HepG2 (cell line): ENCODE data around the gene ABCB6. TPM values are rescaled to one million over a fixed set of nuclear protein-coding genes. Genes with fewer than 3 reads are reported as not detected.

ENCODE experiments used
- CTCF ChIP-seq: sonication (generic); formaldehyde crosslinking; IDR thresholded peaks from 2 replicates; pipeline ENCODE4 v1.5.0; 2020; ENCODE audit warnings: mild to moderate bottlenecking, missing genetic modification reagents, moderate library complexity
- EHMT2 ChIP-seq: fragments of 200-600 bp; sonication (generic); IDR thresholded peaks from 2 replicates; pipeline ENCODE4 v1.7.0; 2017; ENCODE audit warnings: antibody characterized with exemption, low read depth, low read length, borderline replicate concordance
- ELF3 ChIP-seq: IDR thresholded peaks from 2 replicates; pipeline ENCODE4 v1.6.1; 2016; ENCODE audit warnings: missing genetic modification reagents, missing compliant biosample characterization
- GTF3A ChIP-seq: sonication (generic); formaldehyde crosslinking; conservative IDR thresholded peaks from 2 replicates; pipeline ENCODE4 v1.4.0; 2020; ENCODE audit warnings: mild to moderate bottlenecking, missing genetic modification reagents
- HMG20B ChIP-seq: conservative IDR thresholded peaks from 2 replicates; pipeline ENCODE4 v1.6.1; 2016; ENCODE audit warnings: missing genetic modification reagents, missing compliant biosample characterization
- ISL2 ChIP-seq: sonication (generic); formaldehyde crosslinking; IDR thresholded peaks from 2 replicates; pipeline ENCODE4 v1.5.0; 2020; ENCODE audit warnings: missing genetic modification reagents
- NAIF1 ChIP-seq: sonication (generic); formaldehyde crosslinking; IDR thresholded peaks from 2 replicates; pipeline ENCODE4 v1.5.0; 2020; ENCODE audit warnings: mild to moderate bottlenecking, missing genetic modification reagents, borderline replicate concordance
- NFIC ChIP-seq: IDR thresholded peaks from 2 replicates; pipeline ENCODE4 v1.6.1; 2012; ENCODE audit warnings: mild to moderate bottlenecking, low read length, inconsistent platforms
- NPAS2 ChIP-seq: sonication (generic); formaldehyde crosslinking; IDR thresholded peaks from 2 replicates; pipeline ENCODE4 v1.8.0; 2022; ENCODE audit warnings: mild to moderate bottlenecking, missing genetic modification reagents, borderline replicate concordance
- POLR2G ChIP-seq: fragments of 200-400 bp; formaldehyde crosslinking; IDR thresholded peaks from 2 replicates; pipeline ENCODE4 v1.6.1; 2018; ENCODE audit warnings: mild to moderate bottlenecking, low read depth, low read length, moderate library complexity
- PTBP1 ChIP-seq: fragments of 200-400 bp; formaldehyde crosslinking; IDR thresholded peaks from 2 replicates; pipeline ENCODE4 v1.6.1; 2018; ENCODE audit warnings: low read length, low read depth; ENCODE audit not compliant: poor library complexity, severe bottlenecking
- SMARCE1 ChIP-seq: fragments of 450-650 bp; IDR thresholded peaks from 2 replicates; pipeline ENCODE4 v1.6.1; 2017; ENCODE audit warnings: borderline replicate concordance
- SPEN ChIP-seq: sonication (generic); formaldehyde crosslinking; IDR thresholded peaks from 2 replicates; pipeline ENCODE4 v1.5.1; 2020; ENCODE audit warnings: low read depth, mild to moderate bottlenecking, missing genetic modification reagents
- SRY ChIP-seq: sonication (generic); formaldehyde crosslinking; IDR thresholded peaks from 2 replicates; pipeline ENCODE4 v1.8.0; 2022; ENCODE audit warnings: mild to moderate bottlenecking, missing genetic modification reagents
- U2AF2 ChIP-seq: fragments of 200-400 bp; formaldehyde crosslinking; IDR thresholded peaks from 2 replicates; pipeline ENCODE4 v1.6.1; 2017; ENCODE audit warnings: low read depth, mild to moderate bottlenecking, low read length
- ZNF296 ChIP-seq: sonication (generic); formaldehyde crosslinking; conservative IDR thresholded peaks from 2 replicates; pipeline ENCODE4 v1.5.0; 2020; ENCODE audit warnings: mild to moderate bottlenecking, missing genetic modification reagents
- ZNF329 ChIP-seq: sonication (generic); formaldehyde crosslinking; IDR thresholded peaks from 2 replicates; pipeline ENCODE4 v1.9.0; 2021; ENCODE audit warnings: low read depth, mild to moderate bottlenecking, missing genetic modification reagents
- ZNF563 ChIP-seq: sonication (generic); formaldehyde crosslinking; IDR thresholded peaks from 2 replicates; pipeline ENCODE4 v1.8.0; 2022; ENCODE audit warnings: mild to moderate bottlenecking, moderate library complexity, missing genetic modification reagents
- ZNF691 ChIP-seq: sonication (generic); formaldehyde crosslinking; IDR thresholded peaks from 2 replicates; pipeline ENCODE4 v1.4.0; 2020; ENCODE audit warnings: missing genetic modification reagents, low read depth, mild to moderate bottlenecking, borderline replicate concordance
- ZNF720 ChIP-seq: sonication (generic); formaldehyde crosslinking; IDR thresholded peaks from 2 replicates; pipeline ENCODE4 v1.4.0; 2020; ENCODE audit warnings: missing genetic modification reagents
- ZNF749 ChIP-seq: sonication (generic); formaldehyde crosslinking; IDR thresholded peaks from 2 replicates; pipeline ENCODE4 v1.8.0; 2022; ENCODE audit warnings: mild to moderate bottlenecking, missing genetic modification reagents, moderate library complexity, borderline replicate concordance
- ZNF75D ChIP-seq: sonication (generic); formaldehyde crosslinking; IDR thresholded peaks from 2 replicates; pipeline ENCODE4 v1.8.1; 2023; ENCODE audit warnings: missing genetic modification reagents, mild to moderate bottlenecking, borderline replicate concordance
- polyA plus RNA-seq, 8 experiments: library from polyadenylated mRNA; depleted of rRNA in 3 of 8; stranded (reverse) in 7 of 8; unstranded in 1 of 8; fragments of >200 nt; fragmentation: Illumina TruSeq in 4 of 8; extraction: Trizol in 4 of 8; gene quantifications; 2 replicates each; pipeline versions ENCODE4 v1.2.1 to v1.2.3, GENCODE V29; 2011 to 2016; ENCODE audit warnings: low read depth in 4 of 8, missing spikeins in 1 of 8, mixed read lengths in 1 of 8; ENCODE audit not compliant: insufficient read depth in 1 of 8
- total RNA-seq, 5 experiments: library from RNA; depleted of rRNA; stranded (reverse); fragments of >200 nt; fragmentation: Illumina TruSeq; extraction: Trizol; gene quantifications; 2 replicates each; pipeline ENCODE4 v1.2.3, GENCODE V29; 2016; ENCODE audit warnings: low read depth in 1 of 5
- TF ChIP-seq, protein P1 (sequence below): sonication (generic); formaldehyde crosslinking; IDR thresholded peaks from 2 replicates; pipeline ENCODE4 v1.8.1; 2023; ENCODE audit warnings: mild to moderate bottlenecking, moderate library complexity, missing genetic modification reagents
- TF ChIP-seq, protein P2 (sequence below): sonication (generic); formaldehyde crosslinking; IDR thresholded peaks from 2 replicates; pipeline ENCODE4 v1.8.0; 2022; ENCODE audit warnings: mild to moderate bottlenecking, missing genetic modification reagents
- TF ChIP-seq, protein P3 (sequence below): IDR thresholded peaks from 2 replicates; pipeline ENCODE4 v1.6.1; 2012; ENCODE audit warnings: inconsistent platforms

Gene ABCB6
- total and polyA plus RNA-seq, 2 of the 13 experiments (the other 11 are each of a cell fraction or from before 2014, with no cell fraction given) = 91.1 to 137 TPM

- TF ChIP-seq ZNF563 (CRISPR knock-in tag) = peak; percentile 73
- peak; percentile 56; the same call in 1 of the 2 replicates for TF ChIP-seq ZNF691 (CRISPR knock-in tag)
- TF ChIP-seq EHMT2 = no peak
- TF ChIP-seq CTCF (CRISPR knock-in tag) = peak; percentile 6; the same call in 1 of the 2 replicates
- peak; percentile 77 for TF ChIP-seq POLR2G
- no peak for TF ChIP-seq ZNF296
- 0 out of 2 replicates have a peak, but pooled peaks have one; percentile 74 for TF ChIP-seq GTF3A (CRISPR knock-in tag)
- TF ChIP-seq SPEN (CRISPR knock-in tag) = peak; percentile 22; the same call in 1 of the 2 replicates
- no peak for TF ChIP-seq U2AF2
- TF ChIP-seq ZNF329 (CRISPR knock-in tag) = no peak
- no peak for TF ChIP-seq ZNF749 (CRISPR knock-in tag)
- TF ChIP-seq NFIC = no peak
- TF ChIP-seq, protein P1, sequence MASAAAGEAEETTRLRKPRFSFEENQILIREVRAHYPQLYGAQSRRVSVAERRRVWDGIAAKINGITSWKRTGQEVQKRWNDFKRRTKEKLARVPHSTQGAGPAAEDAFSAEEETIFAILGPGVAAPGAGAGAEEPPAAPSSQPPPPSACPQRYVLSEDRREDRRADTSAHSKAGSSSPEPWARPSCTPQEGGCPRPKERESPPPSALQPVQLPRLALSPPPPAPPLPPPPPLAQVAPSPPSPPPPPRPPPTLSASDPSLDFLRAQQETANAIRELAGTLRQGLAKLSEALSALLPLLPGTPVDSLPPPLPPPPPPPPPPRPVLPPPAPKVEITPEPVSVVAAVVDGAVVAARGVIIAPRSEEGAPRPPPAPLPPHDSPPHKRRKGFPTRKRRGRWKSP (CRISPR knock-in tag) = no peak
- no peak for TF ChIP-seq NPAS2
- TF ChIP-seq ZNF75D = no peak
- peak; percentile 57 for TF ChIP-seq PTBP1
- no peak for TF ChIP-seq NAIF1 (CRISPR knock-in tag)
- TF ChIP-seq, protein P2, sequence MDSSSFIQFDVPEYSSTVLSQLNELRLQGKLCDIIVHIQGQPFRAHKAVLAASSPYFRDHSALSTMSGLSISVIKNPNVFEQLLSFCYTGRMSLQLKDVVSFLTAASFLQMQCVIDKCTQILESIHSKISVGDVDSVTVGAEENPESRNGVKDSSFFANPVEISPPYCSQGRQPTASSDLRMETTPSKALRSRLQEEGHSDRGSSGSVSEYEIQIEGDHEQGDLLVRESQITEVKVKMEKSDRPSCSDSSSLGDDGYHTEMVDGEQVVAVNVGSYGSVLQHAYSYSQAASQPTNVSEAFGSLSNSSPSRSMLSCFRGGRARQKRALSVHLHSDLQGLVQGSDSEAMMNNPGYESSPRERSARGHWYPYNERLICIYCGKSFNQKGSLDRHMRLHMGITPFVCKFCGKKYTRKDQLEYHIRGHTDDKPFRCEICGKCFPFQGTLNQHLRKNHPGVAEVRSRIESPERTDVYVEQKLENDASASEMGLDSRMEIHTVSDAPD = 0 out of 2 replicates have a peak, but pooled peaks have one; percentile 51
- 0 out of 2 replicates have a peak, but pooled peaks have one; percentile 11 for TF ChIP-seq SRY (CRISPR knock-in tag)
- no peak for TF ChIP-seq SMARCE1
- TF ChIP-seq HMG20B (CRISPR knock-in tag) = no peak
- TF ChIP-seq ZNF720 (CRISPR knock-in tag) = no peak
- TF ChIP-seq ELF3 = no peak; the same call in 1 of the 2 replicates
- TF ChIP-seq, protein P3, sequence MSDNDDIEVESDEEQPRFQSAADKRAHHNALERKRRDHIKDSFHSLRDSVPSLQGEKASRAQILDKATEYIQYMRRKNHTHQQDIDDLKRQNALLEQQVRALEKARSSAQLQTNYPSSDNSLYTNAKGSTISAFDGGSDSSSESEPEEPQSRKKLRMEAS = peak; percentile 60
- TF ChIP-seq ISL2 (CRISPR knock-in tag) = no peak; the same call in 1 of the 2 replicates
Measured at GRCh38 chr2:219253753-219254589, 35.2 kb upstream of the ABCB6 start, which contains the start of gene TUBA4A (continued).
